GM12878 (cell line): ENCODE results near the gene CHCHD6. TPM values are rescaled to one million over a fixed set of nuclear protein-coding genes. Genes with fewer than 3 reads are reported as not detected.

Experiments
- ATAC-seq: fragments of 200-7000 bp; cut with Tn5 transposase; 3 replicates; pipeline ENCODE4 v1.9.1; 2020; ENCODE audit warnings: mild to moderate bottlenecking, moderate library complexity
- BruUV-seq: library from RNA; stranded (reverse); fragments of 400-500 nt; replicated peaks from 2 replicates; lab custom pipeline; 2021; lab: Mats Ljungman, UMichigan
- CTCF ChIA-PET: fragments of 300-600 bp; sonication (Branson Sonifier 250); formaldehyde crosslinking; extraction: SDS; loops from one replicate; lab custom pipeline; 2021; ENCODE audit warnings: inconsistent platforms; lab: Yijun Ruan, JAX
- POLR2A ChIA-PET: fragments of 350-600 bp; formaldehyde crosslinking; extraction: SDS; loops from one replicate; lab custom pipeline; 2021; ENCODE audit warnings: inconsistent platforms; lab: Charles Lee
- RAD21 ChIA-PET: fragments of 300-600 bp; sonication (Branson Sonifier 250); formaldehyde crosslinking; loops from one replicate; lab custom pipeline; 2023; ENCODE audit warnings: antibody characterized with exemption; ENCODE audit not compliant: unreplicated experiment; lab: Charles Lee
- SMC1A ChIA-PET: fragments of 300-600 bp; sonication (Branson Sonifier 250); formaldehyde crosslinking; loops from one replicate; lab custom pipeline; 2023; ENCODE audit not compliant: unreplicated experiment, uncharacterized antibody; lab: Charles Lee
- DNase-seq: peaks from one replicate; pipeline ENCODE4 v3.0.0-alpha.2; 2011; ENCODE audit warnings: low read depth, low spot score
- FAIRE-seq: peaks from 3 replicates; lab custom pipeline; 2011; peaks lifted over from hg19 to GRCh38; lab: Jason Lieb, UNC
- H2AFZ ChIP-seq: 2 replicates; pipeline ENCODE4 v1.6.0; 2011; ENCODE audit warnings: low read depth, low read length, control low read depth; ENCODE audit not compliant: control insufficient read depth
- H3K27ac ChIP-seq: 2 replicates; pipeline ENCODE4 v1.5.1; 2011; ENCODE audit warnings: control low read depth; ENCODE audit not compliant: control insufficient read depth, insufficient read depth
- H3K27me3 ChIP-seq, 2 experiments: replicated peaks in 1 of 2; 2 replicates each; pipeline versions ENCODE4 v1.6.0 to v1.6.1; 2011; ENCODE audit warnings: low read length in 1 of 2; ENCODE audit not compliant: control insufficient read depth in 2 of 2, insufficient read depth in 2 of 2
- H3K36me3 ChIP-seq, 2 experiments: 2 replicates each; pipeline ENCODE4 v1.5.1; 2011; ENCODE audit warnings: low read length in 1 of 2; ENCODE audit not compliant: control insufficient read depth in 2 of 2, insufficient read depth in 2 of 2
- H3K4me1 ChIP-seq: 2 replicates; pipeline ENCODE4 v1.6.1; 2011; ENCODE audit warnings: mild to moderate bottlenecking, low read length, moderate library complexity, mixed read lengths; ENCODE audit not compliant: control insufficient read depth, insufficient read depth
- H3K4me2 ChIP-seq: 2 replicates; pipeline ENCODE4 v1.6.0; 2011; ENCODE audit warnings: control low read depth; ENCODE audit not compliant: control insufficient read depth, insufficient read depth
- H3K4me3 ChIP-seq: fragments of 200-600 bp; sonication (generic); 2 replicates; pipeline ENCODE4 v1.5.1; 2016
- H3K79me2 ChIP-seq: 2 replicates; pipeline ENCODE4 v1.6.0; 2011; ENCODE audit warnings: low read length; ENCODE audit not compliant: control insufficient read depth, insufficient read depth
- H3K9ac ChIP-seq: 2 replicates; pipeline ENCODE4 v1.8.0; 2011; ENCODE audit warnings: low read length, control low read depth, mixed read lengths; ENCODE audit not compliant: control insufficient read depth, insufficient read depth
- H3K9me3 ChIP-seq: replicated peaks from 3 replicates; pipeline ENCODE4 v1.5.1; 2011; ENCODE audit warnings: mild to moderate bottlenecking, low read length; ENCODE audit not compliant: control insufficient read depth, insufficient read depth
- H4K20me1 ChIP-seq: 2 replicates; pipeline ENCODE4 v1.6.0; 2011; ENCODE audit not compliant: control insufficient read depth, insufficient read depth
- CUX1 ChIP-seq: IDR thresholded peaks from 2 replicates; pipeline ENCODE4 v1.6.1; 2012; ENCODE audit warnings: improper control_type of control experiment, low read depth, low read length; ENCODE audit not compliant: insufficient replicate concordance
- IRF4 ChIP-seq: IDR thresholded peaks from 2 replicates; pipeline ENCODE4 v1.6.1; 2011; ENCODE audit warnings: low read depth, low read length
- JUNB ChIP-seq: IDR thresholded peaks from 2 replicates; pipeline ENCODE4 v1.6.1; 2016; ENCODE audit warnings: antibody characterized with exemption, mild to moderate bottlenecking
- KDM1A ChIP-seq: fragments of 200-600 bp; sonication (generic); IDR thresholded peaks from 2 replicates; pipeline ENCODE4 v1.6.1; 2016; ENCODE audit warnings: borderline replicate concordance
- POU2F2 ChIP-seq: IDR thresholded peaks from 3 replicates; pipeline ENCODE4 v1.6.1; 2011; ENCODE audit warnings: low read depth, mild to moderate bottlenecking, low read length, borderline replicate concordance
- ZNF24 ChIP-seq: fragments of 450-650 bp; IDR thresholded peaks from 2 replicates; pipeline ENCODE4 v1.6.1; 2017; ENCODE audit warnings: antibody characterized with exemption, mild to moderate bottlenecking
- WGBS: methylation state at CpG from one replicate; pipeline ENCODE4 v1.1.6; 2016; ENCODE audit warnings: low lambda C conversion rate; ENCODE audit not compliant: insufficient replicate concordance, insufficient coverage; ENCODE audit errors: missing lambda C conversion rate; 5-methylcytosine and 5-hydroxymethylcytosine counted together
- in situ Hi-C: fragments of 300-500 bp; cut with MboI; formaldehyde crosslinking; loops from 9 replicates; pipeline ENCODE4 v1.14.3; 2018; ENCODE audit warnings: mixed read lengths
- intact Hi-C: fragments of 100-400 bp; cut with micrococcal nuclease; formaldehyde crosslinking; loops from one replicate; pipeline ENCODE4 v1.14.2; 2022; ENCODE audit not compliant: unreplicated experiment
- polyA plus RNA-seq, 11 experiments: library from polyadenylated mRNA; depleted of rRNA in 4 of 11; unstranded in 6 of 11; stranded (reverse) in 5 of 11; fragments of >200 nt; fragmentation: Nextera tagmentation in 4 of 11; fragmentation: Illumina TruSeq in 1 of 11; extraction: Ambion mirVana in 4 of 11; extraction: Trizol in 1 of 11; gene quantifications; 1 replicate in 1 of 11; 2 replicates in 10 of 11; pipeline versions ENCODE4 v1.2.1 to v1.2.3, GENCODE V29; 2011 to 2016; ENCODE audit warnings: inconsistent platforms in 2 of 11, missing spikeins in 2 of 11, low read depth in 1 of 11
- total RNA-seq, 4 experiments: library from RNA; depleted of rRNA in 3 of 4; stranded (reverse); fragments of >200 nt in 3 of 4; fragmentation: Illumina TruSeq in 1 of 4; extraction: Trizol in 1 of 4; gene quantifications; 2 replicates each; pipeline versions ENCODE4 v1.2.1 to v1.2.3, GENCODE V29; 2013 to 2021

Gene CHCHD6
- total and polyA plus RNA-seq, 10 of the 15 experiments (the other 5 are each of a cell fraction or from before 2014, with no cell fraction given), result 2.7 to 16.7 (median 12.3) TPM

DNA sequence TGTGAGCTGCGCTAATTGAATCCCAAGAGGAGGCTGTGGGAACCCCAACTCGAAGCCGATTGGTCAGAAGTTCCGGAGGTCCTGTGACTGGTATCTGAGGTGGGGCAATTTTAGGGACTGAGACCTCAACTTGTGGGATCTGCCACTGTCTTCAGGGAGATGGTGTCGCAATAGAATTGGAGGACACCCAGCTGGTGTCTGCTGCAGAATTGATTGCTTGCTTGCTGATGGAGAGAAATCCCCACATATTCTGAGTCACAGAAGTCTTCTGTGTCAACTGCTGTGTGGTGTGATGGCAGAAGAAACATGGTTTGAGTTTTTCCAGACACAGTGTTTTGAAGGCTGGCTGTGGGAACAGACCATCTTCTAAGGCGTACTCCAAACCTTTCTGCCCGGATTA lies 179.2 kb downstream of the CHCHD6 start:
- no peak for TF ChIP-seq ZNF24
- no peak for TF ChIP-seq KDM1A
- TF ChIP-seq JUNB, result no peak
- TF ChIP-seq IRF4, result no peak
- TF ChIP-seq POU2F2, result no peak
- no peak for TF ChIP-seq CUX1
- Histone ChIP-seq H3K4me2 (no peak overlapping the region), H3K4me1 (peaks cover 6% of the 10 kb centered on the region; the same call in 1 of the 2 replicates), H4K20me1 (no peaks in the 10 kb centered on the region), H3K36me3 (no peaks in the 10 kb centered on the region), H3K9me3 (no peaks in the 10 kb centered on the region), H3K4me3 (no peak overlapping the region), H3K27ac (no peak overlapping the region), H3K27me3 (no peaks in the 10 kb centered on the region), H3K9ac (no peak overlapping the region), H3K79me2 (no peaks in the 10 kb centered on the region), H2AFZ (no peak overlapping the region)
- ChIA-PET POLR2A (no interaction called here), SMC1A (interaction anchor here (1.2 kb wide), 1 partner anchor 10 kb away, joined by 3 read pairs; no protein-coding TSS in a partner anchor), RAD21 (no interaction called here), CTCF (interaction anchor here (1.1 kb wide), 1 partner anchor 99 kb away, joined by 3 read pairs; the partner anchor contains the start of gene PLXNA1)
- DNase-seq (no peak), ATAC-seq (no peak), FAIRE-seq (no peak)
- BruUV-seq, result no TSS peak
- WGBS, result 44% methylated on average over 7 of the region's 7 CpGs
- intact Hi-C loops, result no loop called here
- in situ Hi-C loops, result no loop called here
